ENCODE data around the gene TCL1B. TPM values are rescaled to one million over a fixed set of nuclear protein-coding genes. Genes with fewer than 3 reads are reported as not detected.

The TCL1B gene
- polyA plus RNA-seq, 1 donor (not counting 4 experiments of a cell fraction or from before 2014, with no cell fraction given): not detected

DNA sequence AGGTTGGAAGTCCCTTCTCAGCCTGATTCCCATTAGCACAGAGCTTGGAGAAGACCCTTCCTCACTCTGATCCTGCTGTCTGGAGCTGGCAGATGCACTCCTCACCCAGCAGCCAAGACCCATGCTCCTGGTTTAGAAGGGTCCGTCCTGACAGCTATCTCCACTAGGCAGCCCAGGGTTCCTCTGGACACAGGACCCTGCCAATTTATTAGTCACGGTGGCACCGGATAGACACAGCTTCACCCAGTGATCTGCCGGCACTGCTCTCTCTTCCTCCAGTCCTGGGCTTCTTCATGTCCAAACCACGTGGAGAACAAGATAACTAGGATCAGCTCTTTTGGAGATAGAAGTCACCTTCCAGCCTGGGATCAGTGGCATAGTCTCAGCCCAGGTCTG lies 26.2 kb upstream of the TCL1B start:
- no peaks in the 10 kb centered on the region for H3K9me1 ChIP-seq (ENCODE audit: control insufficient read depth, extremely low read depth, insufficient read depth, low read length)
- DNase-seq (ENCODE audit: low read depth, low spot score) (no peak), FAIRE-seq (no peak)
- peaks cover 12% of the 10 kb centered on the region for H3K27me3 ChIP-seq (ENCODE audit: control insufficient read depth, extremely low read depth, insufficient read depth, low read length)
- no peaks in the 10 kb centered on the region for H3K9me3 ChIP-seq (ENCODE audit: control insufficient read depth, low read depth, low read length)
- no peaks in the 10 kb centered on the region for H3K79me2 ChIP-seq (ENCODE audit: control insufficient read depth, insufficient read depth, low read length)
- dilution Hi-C loops (cut with MboI; ENCODE audit: extremely low pct_ligation_motif_present, low sequenced_read_pairs): no loop called here
- no peak overlapping the region for H3K27ac ChIP-seq (ENCODE audit: control insufficient read depth, insufficient read depth, low read length)
- H3K9ac ChIP-seq (ENCODE audit: control insufficient read depth, extremely low read depth, insufficient read depth, low read length): no peak overlapping the region
- no peak overlapping the region for H3K4me2 ChIP-seq (ENCODE audit: control insufficient read depth, extremely low read depth, insufficient read depth, low read depth, low read length)
- H3K4me1 ChIP-seq (ENCODE audit: control insufficient read depth, extremely low read depth, insufficient read depth, low read length): no peaks in the 10 kb centered on the region
- no peaks in the 10 kb centered on the region for H4K20me1 ChIP-seq (ENCODE audit: control insufficient read depth, extremely low read depth, insufficient read depth, low read length)
- no peak for TF ChIP-seq EZH2 (IDR thresholded peaks at IDR 0.05; ENCODE audit: low read length)
- TF ChIP-seq, protein P1, sequence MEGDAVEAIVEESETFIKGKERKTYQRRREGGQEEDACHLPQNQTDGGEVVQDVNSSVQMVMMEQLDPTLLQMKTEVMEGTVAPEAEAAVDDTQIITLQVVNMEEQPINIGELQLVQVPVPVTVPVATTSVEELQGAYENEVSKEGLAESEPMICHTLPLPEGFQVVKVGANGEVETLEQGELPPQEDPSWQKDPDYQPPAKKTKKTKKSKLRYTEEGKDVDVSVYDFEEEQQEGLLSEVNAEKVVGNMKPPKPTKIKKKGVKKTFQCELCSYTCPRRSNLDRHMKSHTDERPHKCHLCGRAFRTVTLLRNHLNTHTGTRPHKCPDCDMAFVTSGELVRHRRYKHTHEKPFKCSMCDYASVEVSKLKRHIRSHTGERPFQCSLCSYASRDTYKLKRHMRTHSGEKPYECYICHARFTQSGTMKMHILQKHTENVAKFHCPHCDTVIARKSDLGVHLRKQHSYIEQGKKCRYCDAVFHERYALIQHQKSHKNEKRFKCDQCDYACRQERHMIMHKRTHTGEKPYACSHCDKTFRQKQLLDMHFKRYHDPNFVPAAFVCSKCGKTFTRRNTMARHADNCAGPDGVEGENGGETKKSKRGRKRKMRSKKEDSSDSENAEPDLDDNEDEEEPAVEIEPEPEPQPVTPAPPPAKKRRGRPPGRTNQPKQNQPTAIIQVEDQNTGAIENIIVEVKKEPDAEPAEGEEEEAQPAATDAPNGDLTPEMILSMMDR (optimal IDR thresholded peaks at IDR 0.05 in 1 of 3, IDR thresholded peaks at IDR 0.05 in 1 of 3, conservative IDR thresholded peaks at IDR 0.05 in 1 of 3; ENCODE audit: extremely low read depth in 1 of 3, insufficient read depth in 2 of 3, low read length in 3 of 3): no peak
- no peaks in the 10 kb centered on the region for H3K36me3 ChIP-seq (ENCODE audit: control insufficient read depth in 2 of 2, extremely low read depth in 1 of 2, insufficient read depth in 2 of 2, low read length in 2 of 2)
- H3K4me3 ChIP-seq (ENCODE audit: control insufficient read depth in 2 of 3, extremely low read depth in 1 of 3, insufficient read depth in 2 of 3, low read depth in 1 of 3, low read length in 3 of 3): no peak overlapping the region
- no peak overlapping the region for H2AFZ ChIP-seq (ENCODE audit: control insufficient read depth, low read length)

- Histone ChIP-seq H3K79me2 (ENCODE audit: control insufficient read depth, insufficient read depth, low read length) (no peaks in the 10 kb centered on the region), H3K27ac (ENCODE audit: control insufficient read depth, insufficient read depth, low read length) (no peak overlapping the region), H2AFZ (ENCODE audit: control insufficient read depth, low read length) (no peak overlapping the region), H4K20me1 (ENCODE audit: control insufficient read depth, extremely low read depth, insufficient read depth, low read length) (no peaks in the 10 kb centered on the region), H3K9ac (ENCODE audit: control insufficient read depth, extremely low read depth, insufficient read depth, low read length) (no peak overlapping the region), H3K9me3 (ENCODE audit: control insufficient read depth, low read depth, low read length) (no peaks in the 10 kb centered on the region), H3K27me3 (ENCODE audit: control insufficient read depth, extremely low read depth, insufficient read depth, low read length) (peaks cover 12% of the 10 kb centered on the region), H3K4me2 (ENCODE audit: control insufficient read depth, extremely low read depth, insufficient read depth, low read depth, low read length) (no peak overlapping the region), H3K4me1 (ENCODE audit: control insufficient read depth, extremely low read depth, insufficient read depth, low read length) (no peaks in the 10 kb centered on the region), H3K36me3 (ENCODE audit: control insufficient read depth in 2 of 2, extremely low read depth in 1 of 2, insufficient read depth in 2 of 2, low read length in 2 of 2) (no peaks in the 10 kb centered on the region), H3K9me1 (ENCODE audit: control insufficient read depth, extremely low read depth, insufficient read depth, low read length) (no peaks in the 10 kb centered on the region), H3K4me3 (ENCODE audit: control insufficient read depth in 2 of 3, extremely low read depth in 1 of 3, insufficient read depth in 2 of 3, low read depth in 1 of 3, low read length in 3 of 3) (no peak overlapping the region)
- dilution Hi-C loops (cut with MboI; ENCODE audit: extremely low pct_ligation_motif_present, low sequenced_read_pairs): no loop called here
- DNase-seq (ENCODE audit: low read depth, low spot score) (no peak), FAIRE-seq (no peak)
- TF ChIP-seq EZH2 (IDR thresholded peaks at IDR 0.05; ENCODE audit: low read length): no peak
- TF ChIP-seq, protein P1 (optimal IDR thresholded peaks at IDR 0.05 in 1 of 3, IDR thresholded peaks at IDR 0.05 in 1 of 3, conservative IDR thresholded peaks at IDR 0.05 in 1 of 3; ENCODE audit: extremely low read depth in 1 of 3, insufficient read depth in 2 of 3, low read length in 3 of 3): no peak
Observed at GRCh38 chr14:95660651-95661515, 25.3 kb upstream of the TCL1B start.
